Measurements from ENCODE around the gene FRMD1. TPM values are rescaled to one million over a fixed set of nuclear protein-coding genes. Genes with fewer than 3 reads are reported as not detected.

Gene FRMD1
- total RNA-seq, 1 experiment from 2014 or later: not detected

DNA sequence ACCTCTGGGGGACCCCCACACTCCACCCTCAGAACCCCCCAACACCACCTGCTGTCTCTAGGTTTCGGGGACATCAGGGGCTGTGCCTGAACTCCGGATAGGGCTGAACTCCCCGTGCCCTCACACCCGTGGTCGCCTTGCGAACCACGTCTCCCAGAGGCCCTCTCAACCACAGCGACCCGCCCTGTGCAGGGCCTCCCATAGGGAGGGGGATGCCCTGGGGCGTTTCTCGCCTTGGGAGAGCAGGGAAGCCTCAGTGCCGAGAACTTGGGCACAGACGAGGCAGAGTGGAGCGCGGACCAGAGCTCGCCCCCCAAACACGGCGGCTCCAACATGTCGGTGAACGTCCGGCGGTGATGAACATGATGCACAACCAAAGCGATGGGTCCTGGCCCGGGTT is 6.8 kb downstream of the FRMD1 start:
- no peak overlapping the region for H3K4me3 ChIP-seq (ENCODE audit: low read length)
- H3F3A ChIP-seq (ENCODE audit: low read length, unreplicated experiment): no peaks in the 10 kb centered on the region
- DNase-seq (no peak), ATAC-seq (no peak)
- ChIA-PET POLR2A (ENCODE audit: unreplicated experiment) (no interaction called here), CTCF (no interaction called here)
- no peaks in the 10 kb centered on the region for H3K36me3 ChIP-seq (ENCODE audit: low read depth, low read length)
- BruUV-seq (replicated peaks): no TSS peak
- no peak overlapping the region for H3K4me2 ChIP-seq (ENCODE audit: low read length)
- intact Hi-C loops (cut with micrococcal nuclease): no loop called here
- H3K27ac ChIP-seq (ENCODE audit: low read length): no peak overlapping the region
- H3K9me3 ChIP-seq (ENCODE audit: low read length): no peaks in the 10 kb centered on the region
- H4K20me1 ChIP-seq (ENCODE audit: low read length): no peaks in the 10 kb centered on the region
- TF ChIP-seq, protein P1, sequence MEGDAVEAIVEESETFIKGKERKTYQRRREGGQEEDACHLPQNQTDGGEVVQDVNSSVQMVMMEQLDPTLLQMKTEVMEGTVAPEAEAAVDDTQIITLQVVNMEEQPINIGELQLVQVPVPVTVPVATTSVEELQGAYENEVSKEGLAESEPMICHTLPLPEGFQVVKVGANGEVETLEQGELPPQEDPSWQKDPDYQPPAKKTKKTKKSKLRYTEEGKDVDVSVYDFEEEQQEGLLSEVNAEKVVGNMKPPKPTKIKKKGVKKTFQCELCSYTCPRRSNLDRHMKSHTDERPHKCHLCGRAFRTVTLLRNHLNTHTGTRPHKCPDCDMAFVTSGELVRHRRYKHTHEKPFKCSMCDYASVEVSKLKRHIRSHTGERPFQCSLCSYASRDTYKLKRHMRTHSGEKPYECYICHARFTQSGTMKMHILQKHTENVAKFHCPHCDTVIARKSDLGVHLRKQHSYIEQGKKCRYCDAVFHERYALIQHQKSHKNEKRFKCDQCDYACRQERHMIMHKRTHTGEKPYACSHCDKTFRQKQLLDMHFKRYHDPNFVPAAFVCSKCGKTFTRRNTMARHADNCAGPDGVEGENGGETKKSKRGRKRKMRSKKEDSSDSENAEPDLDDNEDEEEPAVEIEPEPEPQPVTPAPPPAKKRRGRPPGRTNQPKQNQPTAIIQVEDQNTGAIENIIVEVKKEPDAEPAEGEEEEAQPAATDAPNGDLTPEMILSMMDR (conservative IDR thresholded peaks at IDR 0.05; ENCODE audit: low read depth, low read length): no peak
- no peak for TF ChIP-seq EZH2 (IDR thresholded peaks at IDR 0.05; ENCODE audit: low read length, unreplicated experiment)
- TF ChIP-seq EZH2phosphoT487 (IDR thresholded peaks at IDR 0.05; ENCODE audit: borderline replicate concordance, low read length): no peak
- H3K9ac ChIP-seq (ENCODE audit: low read length): no peak overlapping the region
- no peaks in the 10 kb centered on the region for H3K4me1 ChIP-seq (ENCODE audit: insufficient read depth, low read length)
- H2AFZ ChIP-seq (ENCODE audit: low read length): no peak overlapping the region
- no peaks in the 10 kb centered on the region for H3K79me2 ChIP-seq (ENCODE audit: low read length)
- H3K27me3 ChIP-seq (ENCODE audit: low read length): peaks cover 25% of the 10 kb centered on the region
- H3K9me2 ChIP-seq (replicated peaks; ENCODE audit: low read length): no peaks in the 10 kb centered on the region

DNA sequence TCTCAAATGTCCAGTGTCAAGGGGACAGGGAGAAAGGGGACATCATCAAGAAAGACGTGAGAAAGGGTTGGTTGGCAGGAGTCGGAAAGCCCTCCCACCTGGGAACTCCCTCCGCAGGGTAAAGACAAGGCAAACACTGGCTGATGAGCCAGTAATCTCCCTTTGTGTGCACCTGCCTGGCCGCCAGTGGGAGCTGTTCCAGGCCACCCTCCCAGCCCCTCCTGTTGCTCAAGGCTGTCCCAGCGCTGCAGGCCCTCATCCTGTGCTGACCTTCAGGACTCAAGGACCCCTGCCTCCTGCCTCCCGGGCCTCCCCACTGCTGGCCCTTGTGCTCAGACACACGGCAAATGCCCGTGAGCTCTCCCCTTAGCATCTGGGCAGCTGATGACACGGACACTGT is 7.4 kb downstream of the FRMD1 start:
- TF ChIP-seq EZH2phosphoT487 (IDR thresholded peaks at IDR 0.05; ENCODE audit: borderline replicate concordance, low read length) (no peak), EZH2 (IDR thresholded peaks at IDR 0.05; ENCODE audit: low read length, unreplicated experiment) (no peak)
- TF ChIP-seq, protein P1 (conservative IDR thresholded peaks at IDR 0.05; ENCODE audit: low read depth, low read length): peak; percentile 44
- Histone ChIP-seq H3K79me2 (ENCODE audit: low read length) (no peaks in the 10 kb centered on the region), H4K20me1 (ENCODE audit: low read length) (no peaks in the 10 kb centered on the region), H3K9ac (ENCODE audit: low read length) (no peak overlapping the region), H3K36me3 (ENCODE audit: low read depth, low read length) (no peaks in the 10 kb centered on the region), H3K4me1 (ENCODE audit: insufficient read depth, low read length) (no peaks in the 10 kb centered on the region), H3K27ac (ENCODE audit: low read length) (no peak overlapping the region), H2AFZ (ENCODE audit: low read length) (no peak overlapping the region), H3K4me3 (ENCODE audit: low read length) (no peak overlapping the region), H3F3A (ENCODE audit: low read length, unreplicated experiment) (no peaks in the 10 kb centered on the region), H3K4me2 (ENCODE audit: low read length) (no peak overlapping the region), H3K27me3 (ENCODE audit: low read length) (peaks cover 28% of the 10 kb centered on the region), H3K9me2 (replicated peaks; ENCODE audit: low read length) (no peaks in the 10 kb centered on the region), H3K9me3 (ENCODE audit: low read length) (no peaks in the 10 kb centered on the region)
- ATAC-seq (no peak), DNase-seq (peak; percentile 9)
- intact Hi-C loops (cut with micrococcal nuclease): no loop called here
- ChIA-PET CTCF (no interaction called here), POLR2A (ENCODE audit: unreplicated experiment) (no interaction called here)
- BruUV-seq (replicated peaks): no TSS peak

DNA sequence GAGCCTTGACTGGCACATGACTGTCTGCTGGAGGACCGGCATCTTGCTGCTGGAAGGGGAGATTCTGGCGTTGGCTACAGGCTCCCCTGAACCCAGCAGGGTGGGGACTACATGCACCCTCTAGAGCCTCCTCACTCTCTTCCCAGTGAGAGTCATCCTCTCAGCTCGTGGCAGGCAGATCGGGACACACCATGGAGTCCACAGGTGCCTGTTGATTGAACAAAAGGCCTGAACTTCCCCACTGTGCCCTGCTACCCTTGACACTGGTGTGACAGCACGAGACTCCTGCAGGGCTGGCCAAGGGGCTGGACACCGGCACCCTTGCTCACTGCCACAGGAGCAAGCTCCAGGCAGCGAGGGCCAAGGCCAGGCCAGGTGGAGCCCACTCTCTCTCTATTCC is 8.2 kb downstream of the FRMD1 start:
- Histone ChIP-seq H3K27me3 (ENCODE audit: low read length) (peaks cover 28% of the 10 kb centered on the region), H3K36me3 (ENCODE audit: low read depth, low read length) (no peaks in the 10 kb centered on the region), H4K20me1 (ENCODE audit: low read length) (no peaks in the 10 kb centered on the region), H3K9ac (ENCODE audit: low read length) (no peak overlapping the region), H3K4me1 (ENCODE audit: insufficient read depth, low read length) (no peaks in the 10 kb centered on the region), H3F3A (ENCODE audit: low read length, unreplicated experiment) (no peaks in the 10 kb centered on the region), H3K27ac (ENCODE audit: low read length) (no peak overlapping the region), H3K9me3 (ENCODE audit: low read length) (no peaks in the 10 kb centered on the region), H3K79me2 (ENCODE audit: low read length) (no peaks in the 10 kb centered on the region), H3K4me3 (ENCODE audit: low read length) (no peak overlapping the region), H2AFZ (ENCODE audit: low read length) (no peak overlapping the region), H3K4me2 (ENCODE audit: low read length) (no peak overlapping the region), H3K9me2 (replicated peaks; ENCODE audit: low read length) (no peaks in the 10 kb centered on the region)
- intact Hi-C loops (cut with micrococcal nuclease): no loop called here
- POLR2A ChIA-PET (ENCODE audit: unreplicated experiment): no interaction called here
- ATAC-seq: no peak
- no TSS peak for BruUV-seq (replicated peaks)
- DNase-seq: no peak
- CTCF ChIA-PET: no interaction called here
- TF ChIP-seq EZH2phosphoT487 (IDR thresholded peaks at IDR 0.05; ENCODE audit: borderline replicate concordance, low read length): no peak
